Endometrial microvascular endothelial cells (primary cell): ENCODE results near the gene DOCK3. TPM values are rescaled to one million over a fixed set of nuclear protein-coding genes. Genes with fewer than 3 reads are reported as not detected.
"Not testable (repeated sequence)": the region's sequence is repeated elsewhere in the genome, so short reads cannot be mapped to it uniquely, and the experiment has no call there.

Experiments
- in situ Hi-C: cut with HindIII; loops from 2 replicates; pipeline ENCODE4 v1.10.0; 2017; ENCODE audit warnings: low sequenced_read_pairs, low pct_unique_long_range_greater_than_20kb; ENCODE audit errors: inconsistent ontology term
- total RNA-seq: library from RNA; depleted of rRNA; stranded (reverse); fragments of >200 nt; gene quantifications from one replicate; pipeline ENCODE4 v1.2.3, GENCODE V29; 2015; ENCODE audit errors: inconsistent ontology term

The DOCK3 gene
- total RNA-seq, 1 donor from 2014 or later: not detected

DNA sequence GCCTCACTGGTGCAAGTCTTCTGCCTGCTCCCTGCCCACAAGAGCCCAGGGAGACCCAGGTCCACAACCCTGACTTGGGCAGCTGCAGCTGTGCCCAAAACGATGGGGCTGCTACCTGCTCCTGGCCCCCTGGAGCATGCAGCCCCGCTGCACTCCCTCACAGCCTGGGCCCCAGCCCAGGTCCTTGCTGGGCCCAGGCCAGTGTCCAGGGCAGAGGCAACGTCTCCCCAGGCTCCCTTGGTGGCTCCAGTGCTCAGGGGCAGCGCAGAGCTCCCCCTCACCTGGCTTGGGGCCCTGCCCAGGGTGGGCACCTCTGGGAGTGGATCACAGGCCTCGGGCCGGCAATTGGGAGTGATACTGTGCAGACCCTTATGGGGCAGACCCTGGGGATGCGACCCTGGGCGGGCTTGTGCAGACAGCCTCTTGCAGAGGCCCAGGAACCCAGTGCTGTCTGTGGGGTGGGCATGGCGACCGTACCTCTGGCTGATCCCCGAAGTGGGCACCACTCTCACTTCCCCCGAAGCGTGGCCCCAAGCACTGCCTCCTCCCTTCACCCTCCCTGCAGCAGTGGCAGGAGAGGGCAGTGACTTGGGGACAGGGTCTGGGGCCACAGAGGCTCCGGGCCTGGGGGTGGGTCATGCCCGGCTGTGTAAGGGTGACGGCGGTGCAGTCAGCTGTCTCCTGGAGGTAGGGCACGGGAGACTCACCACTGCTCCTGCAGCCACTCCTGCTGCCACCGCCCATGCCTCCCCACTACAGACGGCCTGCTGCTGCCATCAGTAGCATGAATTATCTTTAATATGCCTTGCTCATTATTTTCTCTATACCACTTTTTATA, 255.9 kb downstream of the DOCK3 start:
- in situ Hi-C loops: no loop called here

DNA sequence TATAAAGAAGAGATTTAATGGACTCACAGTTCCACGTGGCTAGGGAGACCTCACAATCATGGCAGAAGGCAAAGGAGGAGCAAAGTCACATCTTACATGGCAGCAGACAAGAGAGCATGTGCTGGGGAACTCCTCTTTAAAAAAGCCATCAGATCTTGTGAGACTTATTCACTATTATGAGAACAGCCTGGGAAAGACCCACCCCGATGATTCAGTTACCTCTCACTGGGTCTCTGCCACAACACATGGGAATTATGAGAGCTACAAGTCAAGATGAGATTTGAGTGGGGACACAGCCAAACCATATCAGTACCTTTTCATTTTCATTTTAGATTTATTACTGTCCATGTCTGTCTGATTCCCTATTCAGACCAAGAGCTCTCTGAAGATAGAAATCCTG, 258.2 kb downstream of the DOCK3 start:
- in situ Hi-C loops: not testable (repeated sequence)

DNA sequence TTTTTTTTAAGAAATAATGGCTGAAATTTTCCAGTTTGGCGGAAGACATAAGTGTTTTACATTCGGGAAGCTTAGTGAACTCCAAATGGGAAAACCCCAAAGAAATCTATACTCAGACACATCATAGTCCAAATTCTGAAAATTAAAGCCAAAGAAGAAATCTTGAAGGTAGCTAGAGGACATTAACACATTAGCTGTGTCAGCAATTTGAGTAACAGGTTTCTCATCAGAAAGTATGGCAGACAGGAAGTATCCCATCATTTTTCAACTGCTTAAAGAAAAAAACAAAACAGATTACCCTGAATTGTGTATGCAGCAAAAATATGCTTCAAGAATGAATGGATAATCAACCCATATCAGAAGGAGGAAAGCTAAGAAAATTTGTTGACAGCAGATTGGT, 261.7 kb downstream of the DOCK3 start:
- in situ Hi-C loops: no loop called here

DNA sequence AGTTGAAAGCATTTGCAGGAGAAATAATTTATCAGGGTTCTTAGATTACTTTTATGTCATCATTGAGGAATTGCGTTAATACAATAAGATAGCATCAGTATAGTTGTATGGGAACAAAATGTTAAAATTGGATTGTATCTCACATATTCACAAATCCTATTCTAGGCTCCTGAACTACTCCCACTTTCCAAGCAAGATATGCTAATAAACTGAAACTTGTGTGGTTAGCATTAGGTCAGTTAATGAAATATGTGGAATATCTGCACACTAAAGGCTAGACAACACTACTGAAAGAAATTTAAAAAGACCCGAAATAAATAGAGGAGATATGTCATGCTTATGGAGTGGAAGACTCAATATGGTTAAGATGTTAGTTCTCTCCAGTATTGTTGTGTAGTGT, 272.7 kb downstream of the DOCK3 start:
- in situ Hi-C loops: no loop called here

DNA sequence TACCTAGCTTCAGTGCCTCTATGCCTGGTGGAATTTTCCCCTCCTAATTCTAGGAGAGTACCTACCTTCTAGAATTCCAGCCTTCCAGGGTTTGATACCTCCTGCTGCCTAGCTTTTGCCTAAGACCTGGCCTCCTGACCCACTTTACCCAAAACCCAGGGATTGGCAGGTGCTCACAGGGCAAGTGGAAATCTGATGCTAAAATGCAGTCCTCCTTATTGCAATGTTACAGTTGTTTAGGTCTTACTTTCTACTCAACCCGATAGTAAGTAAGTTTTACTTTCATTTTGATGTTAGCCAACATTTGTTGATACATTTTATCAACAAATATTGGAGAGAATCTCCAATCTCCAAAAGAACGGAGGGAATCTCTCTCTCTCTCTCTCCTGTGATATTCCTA, 275.9 kb downstream of the DOCK3 start:
- in situ Hi-C loops: no loop called here

DNA sequence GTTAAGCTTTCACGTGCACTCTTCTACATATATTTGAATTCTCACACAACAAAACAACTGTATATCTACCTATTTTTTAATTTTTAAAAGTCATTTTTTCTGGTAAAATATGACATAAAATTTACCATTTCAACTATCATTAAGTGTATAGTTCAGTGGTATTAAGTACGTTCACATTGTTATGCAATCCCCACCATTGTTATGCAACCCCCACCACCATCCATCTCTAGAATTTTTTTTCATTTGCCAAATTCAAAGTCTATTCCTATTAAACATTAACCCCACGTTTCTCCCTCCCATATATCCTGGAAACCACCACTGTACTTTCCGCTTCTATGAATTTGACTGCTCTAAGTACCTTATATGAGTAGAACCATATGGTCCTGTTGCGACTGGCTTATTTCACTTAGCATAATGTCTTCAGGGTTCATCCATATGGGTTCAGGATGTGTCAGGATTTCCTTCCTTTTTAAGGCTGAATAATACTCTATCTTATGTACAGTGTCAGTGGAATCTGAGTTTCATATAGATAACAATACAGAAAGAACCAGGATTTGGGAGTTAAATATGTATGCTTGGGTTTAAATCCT, 279.2 kb downstream of the DOCK3 start:
- in situ Hi-C loops: no loop called here

DNA sequence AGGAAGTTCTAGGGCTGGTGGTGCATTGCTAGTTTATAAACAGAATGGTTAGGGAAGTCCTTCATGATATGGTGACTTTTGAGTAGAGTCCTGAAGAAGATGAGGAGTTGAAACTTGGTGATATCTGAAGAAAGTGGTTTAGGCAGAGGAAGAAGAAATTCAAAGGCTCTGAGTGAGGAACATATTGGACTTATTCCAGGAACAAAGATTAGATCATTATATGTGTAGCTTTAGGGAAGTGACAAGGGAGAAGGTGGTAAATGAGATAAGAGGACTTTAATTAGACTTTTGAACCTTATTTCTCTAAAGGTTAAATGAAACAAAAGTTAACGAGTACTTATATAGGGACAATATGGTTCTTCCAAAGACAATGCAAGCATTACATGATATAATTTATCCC, 286.7 kb downstream of the DOCK3 start:
- in situ Hi-C loops: no loop called here

DNA sequence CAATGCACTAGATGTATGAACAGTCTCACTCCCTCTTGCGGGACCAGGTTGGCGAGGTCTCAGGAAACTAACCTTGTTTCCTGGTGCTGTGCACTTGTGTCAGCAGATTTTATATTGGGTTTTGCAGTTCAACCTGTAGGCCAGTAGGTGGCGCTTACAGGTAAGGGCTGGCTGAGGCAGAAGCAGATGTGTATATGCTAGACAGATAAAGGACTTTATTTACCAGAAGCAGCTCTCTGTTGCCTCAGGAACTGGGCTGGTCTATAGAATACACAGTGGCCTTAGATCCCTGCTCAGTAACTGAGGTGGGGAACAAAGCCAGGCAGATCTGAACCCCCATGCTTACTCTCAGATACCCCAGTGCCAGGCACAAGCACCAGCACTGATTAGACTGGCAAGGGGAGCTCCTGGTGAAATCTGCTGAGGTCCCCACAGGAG, 296.8 kb downstream of the DOCK3 start:
- in situ Hi-C loops: no loop called here

DNA sequence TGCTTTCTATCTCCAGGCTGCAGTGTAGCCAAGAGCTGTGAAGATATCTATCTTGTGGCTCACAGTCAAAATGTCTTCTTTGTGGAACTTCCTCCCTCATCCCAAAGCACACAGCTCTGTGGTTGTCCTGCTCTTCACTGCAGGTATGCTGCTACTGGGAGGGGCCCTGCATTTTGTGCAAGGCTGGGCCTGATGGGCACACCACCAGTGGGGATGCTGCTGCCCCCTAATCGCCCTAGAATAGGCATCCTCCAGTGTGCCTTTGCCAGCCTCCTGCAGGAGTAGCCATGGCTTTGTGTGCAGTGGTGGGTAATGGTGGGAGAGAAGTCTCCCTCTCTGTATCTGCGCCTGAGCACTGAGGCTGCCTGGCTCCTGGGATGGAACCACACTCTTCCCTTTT, 297.3 kb downstream of the DOCK3 start:
- in situ Hi-C loops: no loop called here

DNA sequence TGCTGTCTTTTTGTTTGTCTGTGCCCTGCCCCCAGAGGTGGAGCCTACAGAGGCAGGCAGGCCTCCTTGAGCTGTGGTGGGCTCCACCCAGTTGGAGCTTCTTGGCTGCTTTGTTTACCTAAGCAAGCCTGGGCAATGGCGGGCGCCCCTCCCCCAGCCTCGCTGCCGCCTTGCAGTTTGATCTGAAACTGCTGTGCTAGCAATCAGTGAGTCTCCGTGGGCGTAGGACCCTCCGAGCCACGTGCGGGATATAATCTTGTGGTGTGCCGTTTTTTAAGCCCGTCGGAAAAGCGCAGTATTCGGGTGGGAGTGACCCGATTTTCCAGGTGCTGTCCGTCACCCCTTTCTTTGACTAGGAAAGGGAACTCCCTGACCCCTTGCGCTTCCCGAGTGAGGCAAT, 303.9 kb downstream of the DOCK3 start:
- in situ Hi-C loops: not testable (repeated sequence)

DNA sequence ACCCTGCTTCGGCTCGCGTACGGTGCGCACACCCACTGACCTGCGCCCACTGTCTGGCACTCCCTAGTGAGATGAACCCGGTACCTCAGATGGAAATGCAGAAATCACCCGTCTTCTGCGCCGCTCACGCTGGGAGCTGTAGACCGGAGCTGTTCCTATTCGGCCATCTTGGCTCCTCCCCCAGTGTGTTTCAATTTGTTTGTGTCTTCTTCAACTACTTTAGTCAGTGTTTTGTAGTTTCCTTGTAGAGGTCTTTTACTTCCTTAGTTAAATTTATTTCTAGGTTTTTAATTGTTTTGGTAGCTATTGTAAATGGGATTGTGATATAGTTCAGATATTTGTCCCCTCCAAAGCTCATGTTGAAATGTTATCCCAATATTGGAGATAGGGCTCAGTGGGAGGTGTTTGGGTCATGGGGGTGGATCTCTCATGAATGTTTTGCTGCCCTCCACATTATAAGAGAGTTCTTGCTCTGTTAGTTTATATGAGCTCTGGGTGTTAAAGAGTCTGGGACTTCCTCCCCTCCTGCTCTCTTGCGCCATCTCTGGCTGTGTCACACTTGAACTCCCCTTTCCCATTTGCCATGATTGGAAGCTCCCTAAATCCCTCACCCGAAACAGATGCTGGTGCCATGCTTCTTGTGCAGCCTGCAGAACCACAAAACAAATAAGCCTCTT, 304.4 kb downstream of the DOCK3 start:
- in situ Hi-C loops: no loop called here

DNA sequence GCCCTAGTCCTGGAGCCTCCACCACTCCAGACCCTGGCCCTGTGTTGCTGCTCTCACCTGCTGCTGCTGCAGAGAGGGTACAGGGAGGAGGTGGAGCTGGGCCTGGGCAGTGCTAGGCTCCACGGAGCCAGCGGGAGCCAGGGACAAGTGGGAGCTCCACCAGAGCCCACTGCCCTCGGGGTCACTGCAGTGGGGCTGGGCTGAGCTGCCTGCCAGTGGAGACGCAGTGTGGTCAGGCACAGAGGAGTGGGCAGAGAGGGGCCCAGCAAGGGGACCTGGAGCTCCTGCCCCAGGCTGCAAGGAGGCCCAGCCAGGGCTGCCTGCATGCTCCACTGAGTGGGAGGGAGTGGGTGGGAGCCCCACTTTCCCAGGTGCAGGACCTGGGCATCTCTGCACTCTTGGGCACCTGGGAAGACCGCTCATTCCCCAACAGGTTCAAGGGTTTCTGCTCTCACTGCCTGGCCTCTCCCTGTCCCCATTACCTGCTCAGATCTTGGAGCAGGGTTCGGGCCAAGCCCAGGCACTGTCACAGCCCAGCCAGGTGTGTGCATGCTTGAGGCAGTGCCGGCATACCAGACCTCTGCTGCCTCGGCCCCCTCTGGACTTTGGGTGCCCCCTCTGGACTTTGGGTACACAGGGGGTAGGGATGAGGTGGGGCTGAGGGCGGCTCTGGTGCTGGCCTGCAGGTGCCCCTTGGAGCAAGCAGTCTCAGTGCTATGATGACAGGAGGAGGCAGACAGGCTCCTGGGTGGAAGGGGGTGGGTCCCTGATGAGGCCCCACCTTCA, 308.0 kb downstream of the DOCK3 start:
- in situ Hi-C loops: no loop called here

DNA sequence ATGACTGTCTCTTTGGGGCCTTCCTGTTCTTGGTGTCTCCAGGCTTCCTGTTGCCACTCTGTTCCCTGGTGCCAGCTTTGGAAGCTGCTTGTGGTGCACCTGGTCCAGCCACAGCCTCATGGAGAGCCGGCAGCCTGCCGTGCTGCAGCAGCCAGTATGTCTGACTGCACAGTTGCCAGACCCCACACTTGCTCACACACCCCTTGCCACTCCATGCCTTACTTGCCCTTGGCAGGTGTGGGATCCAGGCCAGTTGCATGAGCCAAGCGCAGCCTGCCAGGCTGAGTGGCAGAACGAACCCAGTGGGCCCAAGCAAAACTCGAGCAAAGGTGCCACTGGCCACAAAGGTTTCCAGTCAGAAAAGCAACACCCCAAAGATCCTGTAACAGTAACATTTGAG, 309.2 kb downstream of the DOCK3 start:
- in situ Hi-C loops: no loop called here

DNA sequence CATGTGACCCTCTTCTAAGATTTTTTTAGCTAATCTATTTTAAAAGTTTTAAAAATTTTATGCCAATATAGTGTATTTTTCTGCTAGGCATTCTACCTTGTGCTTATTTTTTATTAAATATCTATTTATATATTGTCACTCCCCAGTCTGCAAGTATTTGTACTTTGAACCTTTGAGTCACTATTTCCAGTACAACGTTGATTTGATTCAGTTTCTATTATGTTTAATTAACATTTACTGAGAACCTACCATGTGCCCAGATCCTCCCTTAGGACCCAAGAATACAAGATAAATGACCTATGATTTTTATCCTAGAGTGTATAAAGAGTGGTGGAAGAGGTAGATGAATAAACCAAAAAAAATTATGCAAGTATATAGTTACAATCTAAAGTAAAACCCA, 311.2 kb downstream of the DOCK3 start:
- in situ Hi-C loops: no loop called here

DNA sequence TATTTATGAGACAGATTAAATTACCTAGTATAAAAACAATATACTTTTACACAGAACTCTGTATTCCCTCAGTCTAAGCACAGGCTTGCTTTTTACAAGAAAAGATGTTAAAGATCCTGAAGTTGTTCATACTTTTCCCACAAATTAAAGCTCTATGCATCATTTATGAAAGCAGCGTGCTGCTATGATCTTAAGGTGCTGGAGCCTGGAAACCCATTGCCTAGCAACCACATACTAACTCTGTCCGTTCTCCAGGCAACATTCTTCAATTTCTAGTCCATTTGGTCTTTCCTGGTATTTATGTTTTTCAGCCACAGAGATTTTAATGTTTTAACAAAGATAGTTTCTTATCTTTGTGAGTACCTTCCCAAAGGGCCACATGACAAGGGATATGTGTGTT, 312.0 kb downstream of the DOCK3 start:
- in situ Hi-C loops: no loop called here

DNA sequence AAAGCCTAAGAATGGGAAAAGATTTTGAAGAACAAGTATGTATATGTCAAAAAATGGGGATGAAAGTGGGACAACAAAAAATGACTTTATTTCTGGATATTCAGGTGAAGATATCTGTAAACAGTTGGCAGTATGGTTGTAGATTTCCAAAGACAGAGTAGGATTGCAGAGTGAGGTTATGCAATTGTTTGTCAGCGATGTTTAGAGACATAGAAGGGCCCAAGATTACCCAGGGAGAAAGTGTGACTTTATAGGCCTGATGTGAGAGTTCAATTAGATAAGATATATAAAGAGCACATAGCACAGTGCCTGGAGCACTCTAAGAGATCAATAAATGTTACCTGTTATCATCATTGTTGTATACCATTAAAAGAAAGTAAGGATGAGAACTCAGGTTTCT, 319.8 kb downstream of the DOCK3 start:
- in situ Hi-C loops: no loop called here

DNA sequence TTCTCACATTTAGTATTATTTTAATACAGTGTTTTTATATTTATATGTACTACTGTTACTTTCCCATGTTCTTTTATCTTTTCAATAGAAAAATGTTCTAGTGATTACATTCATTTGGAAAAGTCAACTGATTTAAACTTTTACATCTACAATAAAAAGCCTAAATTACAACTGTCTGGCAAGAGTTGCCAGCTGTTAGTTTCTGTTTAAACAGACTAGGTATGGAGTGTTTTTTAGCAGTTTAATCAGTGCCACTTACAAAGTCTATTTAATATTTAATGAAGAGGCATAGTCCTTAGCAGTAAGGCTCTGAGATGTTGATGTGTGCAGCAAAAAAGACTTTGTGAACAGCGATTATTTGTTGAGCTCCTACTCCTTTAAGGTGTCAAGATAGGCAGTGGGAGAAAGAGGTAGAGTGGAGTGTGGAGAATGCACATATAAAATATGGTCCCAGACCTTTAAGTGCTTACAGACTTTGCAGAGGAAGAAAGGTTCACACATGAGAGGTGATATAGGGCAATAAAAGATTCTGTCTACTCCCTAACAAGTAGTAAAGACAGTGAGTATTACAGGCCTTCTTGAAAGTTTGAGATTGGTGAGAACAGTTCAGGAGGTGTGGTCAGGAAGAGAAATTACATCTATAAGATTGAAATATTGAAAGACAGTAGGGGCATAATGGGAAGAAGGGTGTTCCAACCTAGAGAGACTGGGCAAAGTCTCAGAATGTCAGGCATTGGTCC, 320.5 kb downstream of the DOCK3 start:
- in situ Hi-C loops: no loop called here

DNA sequence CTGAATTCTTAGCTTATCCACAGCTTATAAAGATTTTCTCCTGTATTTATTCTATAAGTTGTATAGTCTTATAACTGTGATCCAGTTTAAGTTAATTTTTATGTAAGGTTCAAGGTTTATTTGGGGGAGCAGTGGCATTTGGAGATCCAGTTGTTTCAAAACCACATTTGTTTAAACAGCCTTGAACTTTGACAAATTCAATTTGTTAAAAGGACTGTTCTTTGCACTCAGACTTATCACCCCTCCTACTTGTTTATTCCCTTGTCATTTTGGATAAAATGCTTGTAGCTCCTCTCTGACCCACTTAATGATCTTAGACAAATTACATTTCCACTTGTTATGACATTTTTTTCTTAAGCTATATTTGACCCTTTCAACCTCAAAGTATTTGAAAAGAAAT, 327.8 kb downstream of the DOCK3 start:
- in situ Hi-C loops: no loop called here

DNA sequence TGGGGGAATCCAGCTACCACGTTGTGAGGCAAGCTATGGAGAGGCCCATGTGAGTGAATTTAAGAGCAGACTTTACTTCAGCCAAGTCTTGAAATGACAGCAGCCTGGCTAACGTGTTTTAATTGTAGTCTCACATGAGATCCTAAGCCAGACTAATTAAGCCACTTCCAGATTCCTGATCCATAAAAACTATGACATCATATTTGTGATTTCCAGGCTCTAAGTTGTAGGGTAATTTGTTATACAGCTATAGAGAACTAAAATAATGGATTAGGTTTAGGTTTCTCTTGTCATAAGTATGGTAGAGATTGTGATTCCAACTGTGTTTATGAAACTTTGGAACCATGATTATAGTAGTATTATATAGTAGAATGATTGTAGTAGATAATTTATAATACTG, 329.5 kb downstream of the DOCK3 start:
- in situ Hi-C loops: no loop called here
